DND-41 (cell line): ENCODE measurements around the gene EPS8L3.

Experiments used
- CTCF ChIP-seq: IDR thresholded peaks from 2 replicates; pipeline ENCODE4 v1.5.1; 2012; ENCODE audit warnings: borderline replicate concordance, low read length, moderate library complexity, mild to moderate bottlenecking; ENCODE audit not compliant: poor library complexity, severe bottlenecking; ENCODE audit errors: extremely low read depth
- EZH2 ChIP-seq: IDR thresholded peaks from 3 replicates; pipeline ENCODE4 v1.6.1; 2012; ENCODE audit warnings: borderline replicate concordance, low read depth, mild to moderate bottlenecking, moderate library complexity, low read length, inconsistent platforms; ENCODE audit not compliant: severe bottlenecking

GRCh38 chr1:109793089-109793485, 29.4 kb upstream of the EPS8L3 start:
- TF ChIP-seq CTCF, result no peak
- no peak for TF ChIP-seq EZH2
